Measurements from ENCODE around the gene UCN3.

Gene UCN3

GRCh38 chr10:5325076-5325475 lies 39.7 kb upstream of the UCN3 start:
- in situ Hi-C loops (cut with HindIII; ENCODE audit: low sequenced_read_pairs), result no loop called here
- TF ChIP-seq CTCF (IDR thresholded peaks at IDR 0.05; ENCODE audit: low read depth, low read length), result no peak
- DNase-seq (ENCODE audit: low read depth, low spot score), result no peak
- no peak overlapping the region for H3K4me3 ChIP-seq (ENCODE audit: low read depth, low read length)

GRCh38 chr10:5334196-5334880 lies 30.4 kb upstream of the UCN3 start:
- no peak for TF ChIP-seq CTCF (IDR thresholded peaks at IDR 0.05; ENCODE audit: low read depth, low read length)
- in situ Hi-C loops (cut with HindIII; ENCODE audit: low sequenced_read_pairs), result no loop called here
- no peak overlapping the region for H3K4me3 ChIP-seq (ENCODE audit: low read depth, low read length)

DNA sequence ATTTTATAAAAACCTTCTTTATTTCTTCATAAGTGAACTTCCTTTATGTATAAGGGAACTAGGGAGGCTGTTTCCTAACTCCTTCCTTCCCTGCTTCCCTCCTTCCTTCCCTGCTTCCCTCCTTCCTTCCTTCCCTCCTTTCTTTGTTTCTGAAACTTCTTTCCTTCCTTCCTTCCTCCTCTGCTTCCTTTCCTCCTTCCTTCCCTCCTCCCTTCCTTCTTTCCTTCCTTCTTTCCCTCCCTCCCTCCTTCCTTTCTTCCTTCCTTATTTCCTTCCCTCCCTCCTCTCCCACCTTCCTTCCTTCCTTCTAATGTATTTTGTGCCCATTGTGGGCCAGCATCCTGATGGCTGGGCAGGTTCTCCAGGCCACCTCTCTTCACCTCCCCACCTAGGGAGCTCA lies 26.8 kb upstream of the UCN3 start:
- TF ChIP-seq CTCF (IDR thresholded peaks at IDR 0.05; ENCODE audit: low read depth, low read length), result no peak
- in situ Hi-C loops (cut with HindIII; ENCODE audit: low sequenced_read_pairs), result no loop called here
- DNase-seq (ENCODE audit: low read depth, low spot score), result no peak
- no peak overlapping the region for H3K4me3 ChIP-seq (ENCODE audit: low read depth, low read length)

More at GRCh38 chr10:5334196-5334880, 30.4 kb upstream of the UCN3 start:
- DNase-seq (ENCODE audit: low read depth, low spot score), result no peak

- no peak overlapping the region for H3K4me3 ChIP-seq (ENCODE audit: low read depth, low read length)
- in situ Hi-C loops (cut with HindIII; ENCODE audit: low sequenced_read_pairs), result no loop called here
- DNase-seq (ENCODE audit: low read depth, low spot score), result no peak
- no peak for TF ChIP-seq CTCF (IDR thresholded peaks at IDR 0.05; ENCODE audit: low read depth, low read length)
Measured at GRCh38 chr10:5343092-5343491, 21.7 kb upstream of the UCN3 start.

- peak; percentile 8 for DNase-seq (ENCODE audit: low read depth, low spot score)
- H3K4me3 ChIP-seq (ENCODE audit: low read depth, low read length), result no peak overlapping the region
- no peak for TF ChIP-seq CTCF (IDR thresholded peaks at IDR 0.05; ENCODE audit: low read depth, low read length)
- in situ Hi-C loops (cut with HindIII; ENCODE audit: low sequenced_read_pairs), result no loop called here
Measured at GRCh38 chr10:5343561-5343960, 21.2 kb upstream of the UCN3 start.

- in situ Hi-C loops (cut with HindIII; ENCODE audit: low sequenced_read_pairs), result no loop called here
- TF ChIP-seq CTCF (IDR thresholded peaks at IDR 0.05; ENCODE audit: low read depth, low read length), result no peak
- no peak for DNase-seq (ENCODE audit: low read depth, low spot score)
- no peak overlapping the region for H3K4me3 ChIP-seq (ENCODE audit: low read depth, low read length)
Measured at GRCh38 chr10:5343979-5344378, 20.8 kb upstream of the UCN3 start.

Measured in astrocyte of the spinal cord (primary cell).